Stimulated activated CD4-positive, alpha-beta T cell treated with anti-CD3 and anti-CD28 coated beads, Interleukin-12 subunit alpha, Interleukin-12 subunit beta, amount 100 ng/mL, for 48 hours (primary cell): ENCODE measurements around the gene MKX.

Experiments used
- DNase-seq, 3 donors: peaks; one replicate each; pipeline ENCODE4 v3.0.0-alpha.2; 2020; ENCODE audit warnings: low read depth in 2 of 3, low spot score in 1 of 3

Gene MKX

DNA sequence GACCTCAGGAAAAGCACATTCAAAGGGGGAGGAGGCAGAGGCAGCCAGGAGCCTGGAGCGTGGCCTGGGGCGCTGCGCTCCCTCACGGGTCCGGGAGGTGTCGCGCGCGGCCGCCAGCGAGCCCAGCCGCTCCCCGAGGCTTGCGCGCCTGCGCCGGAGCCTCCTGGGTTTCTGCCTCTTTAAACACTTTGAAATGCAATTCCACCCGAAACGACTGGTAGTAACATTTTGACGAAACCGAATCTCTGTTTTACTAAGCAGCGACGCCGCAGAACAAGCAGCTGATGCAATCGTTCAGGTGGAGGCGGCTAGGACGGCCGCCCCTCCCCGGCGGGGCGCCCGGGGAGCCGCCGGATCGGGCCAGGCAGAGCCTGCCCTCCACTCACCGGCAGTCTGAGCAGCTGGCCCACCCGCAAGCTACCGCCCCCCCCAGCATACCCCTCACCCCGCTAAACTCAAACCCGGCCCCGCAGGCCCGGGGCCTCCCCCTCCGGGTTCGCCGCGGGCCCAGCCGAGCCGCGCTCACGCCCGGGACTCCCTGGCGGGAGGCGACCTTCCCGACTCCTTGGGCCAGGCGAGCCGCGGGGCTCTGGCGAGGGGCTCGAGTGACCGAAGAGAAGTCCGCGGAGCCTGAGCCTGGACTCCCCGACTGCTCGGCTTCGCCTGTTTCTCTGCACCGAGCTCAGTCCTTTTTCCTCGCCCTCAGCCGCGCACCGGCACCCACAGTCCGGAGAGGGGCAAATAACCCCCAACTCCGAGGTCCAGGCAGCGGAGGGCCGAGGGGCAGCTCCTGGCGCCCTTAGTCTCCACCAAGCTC, 3.2 kb downstream of the MKX start:
- DNase-seq, result peak; percentile 71 to 82 (median 80)

DNA sequence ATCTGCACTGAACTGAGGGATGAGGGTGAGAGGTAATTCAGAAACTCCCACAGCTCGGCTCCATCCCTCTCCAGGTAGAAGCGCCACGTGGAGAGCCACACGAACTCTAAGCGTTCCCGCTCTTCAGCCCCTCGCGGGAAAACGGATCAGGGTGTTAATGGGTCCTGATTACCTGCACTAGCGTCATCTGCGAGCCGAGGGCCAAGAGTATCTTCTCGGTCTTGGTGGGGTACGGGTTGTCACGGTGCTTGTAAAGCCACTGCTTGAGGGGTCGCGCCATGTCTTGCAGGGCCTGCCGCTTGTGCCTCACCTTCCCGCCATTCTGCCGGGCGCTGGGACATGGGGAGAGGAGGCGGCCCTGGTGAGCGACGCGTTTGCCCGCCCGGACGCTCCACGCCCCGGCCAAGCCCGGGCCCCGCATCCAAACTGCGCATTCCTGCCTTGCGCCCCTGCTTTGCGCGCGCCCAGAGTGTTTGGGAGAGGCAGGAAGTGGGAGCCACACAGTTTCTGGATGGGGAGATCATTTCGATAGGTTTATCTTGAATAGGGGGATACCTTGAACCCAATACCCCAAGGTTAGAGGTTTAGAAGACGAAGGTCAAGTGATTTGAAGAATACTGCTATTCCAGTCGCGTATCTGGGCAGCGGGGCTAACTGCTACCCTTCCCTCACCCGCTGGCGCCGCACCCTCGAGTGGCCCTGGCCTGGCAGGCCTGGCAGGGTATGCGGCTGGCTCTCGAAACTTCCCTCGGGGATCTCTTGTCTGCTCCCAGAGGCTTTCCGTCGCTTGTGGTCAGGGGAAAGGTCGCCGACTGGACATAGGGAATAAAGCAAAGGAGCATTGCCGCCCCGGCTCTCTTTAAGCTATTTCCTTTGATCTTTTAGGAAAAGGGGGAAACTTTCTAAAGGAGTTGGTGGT, 4.2 kb downstream of the MKX start:
- no peak for DNase-seq

DNA sequence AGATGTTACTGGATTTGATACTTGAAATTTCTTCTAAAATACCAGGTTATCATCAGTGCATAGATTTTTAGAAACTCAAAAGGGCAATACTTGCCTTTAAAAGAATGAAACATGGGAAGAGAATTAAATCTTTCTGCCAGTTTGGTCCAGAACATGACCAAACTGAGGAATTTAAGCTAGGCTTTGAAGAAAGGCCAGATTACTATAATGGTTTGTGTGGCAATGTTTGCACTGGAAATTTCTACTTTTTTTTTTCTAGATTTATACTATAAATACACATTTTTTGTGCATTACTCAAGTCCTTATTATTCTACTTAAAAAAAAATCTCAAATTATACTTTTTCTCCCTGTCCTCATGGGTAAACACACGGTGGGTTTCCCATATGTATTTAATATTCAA, 9.2 kb downstream of the MKX start:
- DNase-seq, result no peak

DNA sequence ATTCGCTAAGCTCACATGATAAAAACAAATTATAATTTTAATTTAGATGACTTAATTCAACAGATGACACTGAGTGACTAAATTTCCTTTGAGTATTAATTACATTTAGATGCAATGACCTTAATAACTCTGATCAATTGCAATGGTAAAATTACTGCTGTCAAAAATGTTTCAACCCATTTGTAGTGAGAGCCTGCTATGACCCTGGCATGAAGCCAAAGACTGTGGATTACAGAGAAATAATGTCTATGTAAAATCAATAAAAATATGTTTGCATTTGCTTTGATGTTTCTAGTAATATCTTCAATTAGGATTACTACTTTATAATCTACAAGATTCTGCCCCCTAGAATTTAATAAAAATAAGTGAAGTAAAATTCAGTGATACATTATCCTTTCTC, 15.6 kb downstream of the MKX start:
- no peak for DNase-seq

DNA sequence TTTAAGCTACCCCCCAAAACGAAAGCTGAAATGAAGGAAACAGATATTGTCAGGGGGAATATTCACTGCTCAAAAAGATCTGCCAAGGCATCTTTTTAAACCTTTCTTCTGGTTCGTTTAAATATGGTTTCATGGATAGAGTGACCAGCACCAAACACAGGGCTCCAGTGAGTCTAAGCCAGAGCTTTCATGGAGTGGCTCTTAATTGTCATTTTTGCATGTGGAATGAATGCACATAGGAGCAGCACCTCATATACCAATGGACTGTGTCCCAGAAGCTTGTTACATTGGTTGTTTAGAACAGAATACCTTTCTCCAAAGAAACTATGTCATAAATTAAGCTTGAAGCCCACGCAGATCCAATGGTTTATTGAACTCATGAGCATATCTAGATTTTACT, 17.3 kb downstream of the MKX start:
- DNase-seq, result no peak

DNA sequence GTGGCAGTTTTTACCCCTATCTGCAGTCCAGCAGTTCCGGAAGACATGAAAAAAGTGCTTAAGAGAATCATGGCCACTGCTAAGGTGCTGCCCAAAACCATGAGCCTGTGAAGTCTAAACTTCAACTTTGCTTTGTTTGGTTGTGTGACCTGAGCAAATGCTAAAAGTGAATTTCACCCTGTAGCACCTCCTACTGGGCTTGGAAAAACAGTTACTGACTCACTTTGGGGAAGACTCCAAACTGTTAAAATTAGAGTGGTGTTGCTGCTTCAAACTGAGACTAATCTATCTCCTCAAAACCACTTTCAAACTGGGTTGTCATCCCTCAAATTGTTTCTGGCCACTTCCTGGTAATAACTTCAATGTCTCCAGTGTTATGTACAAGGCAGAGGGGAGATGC, 21.3 kb downstream of the MKX start:
- DNase-seq, result no peak

DNA sequence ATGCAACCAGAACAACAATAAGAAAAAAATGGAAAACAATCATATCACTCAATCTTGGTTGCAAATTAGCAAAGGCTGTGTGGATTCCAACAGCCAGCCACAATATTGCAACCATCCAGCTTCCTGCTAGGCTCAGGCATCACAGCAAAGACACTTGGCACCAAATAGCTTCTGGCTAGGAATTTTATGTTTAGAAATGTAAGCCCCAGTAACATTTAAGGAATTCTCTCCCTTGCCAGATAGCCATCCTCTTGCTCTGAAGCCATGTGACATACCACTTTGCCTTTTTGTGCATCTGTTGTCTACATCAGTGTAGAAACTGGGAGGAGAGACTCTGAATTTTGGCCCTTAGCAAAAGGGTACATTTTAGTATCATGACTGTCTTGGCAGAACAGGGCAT, 22.2 kb downstream of the MKX start:
- no peak for DNase-seq

DNA sequence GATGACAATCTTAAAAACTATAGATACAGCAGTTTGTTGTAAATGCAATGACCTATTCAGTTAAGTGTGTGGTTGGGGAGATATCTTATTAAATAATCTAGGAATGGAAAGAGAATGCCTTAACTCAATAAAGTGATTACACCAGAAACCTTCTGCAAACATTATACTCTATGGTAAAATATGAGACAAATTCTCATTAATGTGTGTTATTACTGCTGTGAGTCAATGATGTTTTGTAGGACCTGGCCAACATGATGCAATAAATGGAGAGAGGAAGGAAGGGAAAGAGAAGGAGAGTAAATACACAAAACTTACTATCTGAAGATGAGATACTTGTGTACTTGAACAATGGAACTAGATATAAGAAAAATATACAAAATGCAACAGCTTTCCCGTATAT, 25.1 kb downstream of the MKX start:
- no peak for DNase-seq

DNA sequence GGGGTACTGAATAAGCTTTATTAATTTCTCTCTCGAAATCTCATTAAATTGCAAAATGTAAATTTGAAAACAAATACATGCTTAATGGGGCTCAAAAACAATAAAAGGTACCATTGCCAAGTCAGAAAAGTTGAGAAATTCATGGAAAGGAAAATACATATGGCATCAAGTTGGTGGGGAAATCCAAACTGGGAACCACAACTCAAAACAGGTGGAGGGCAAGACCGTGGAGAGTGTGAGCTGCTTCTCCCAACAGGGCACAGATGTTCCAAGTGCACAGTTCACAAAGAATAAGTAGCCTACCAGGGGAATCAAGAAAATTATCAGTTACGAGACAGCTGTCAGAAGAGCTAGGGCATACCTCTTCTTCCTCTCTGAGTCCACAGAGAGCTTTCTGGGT, 26.6 kb downstream of the MKX start:
- DNase-seq, result no peak

DNA sequence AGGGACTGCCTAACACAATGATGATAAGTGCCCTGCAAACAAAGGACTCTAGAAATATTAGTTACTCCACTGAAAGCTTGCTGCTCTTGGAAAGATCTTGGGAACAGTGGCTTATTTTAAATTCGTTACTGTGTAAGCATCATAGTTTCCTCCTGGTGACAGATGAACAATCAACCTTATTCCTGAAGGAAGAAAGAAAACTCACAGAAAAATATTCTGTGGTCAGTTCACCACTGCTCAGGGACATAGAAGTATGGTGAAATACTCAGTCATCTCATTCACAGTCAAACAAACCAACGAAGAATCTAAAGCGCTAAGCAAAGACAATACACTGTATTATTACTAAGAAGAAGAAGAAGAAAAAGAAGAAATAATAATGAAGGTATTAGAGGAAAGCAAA, 27.8 kb downstream of the MKX start:
- DNase-seq, result no peak

DNA sequence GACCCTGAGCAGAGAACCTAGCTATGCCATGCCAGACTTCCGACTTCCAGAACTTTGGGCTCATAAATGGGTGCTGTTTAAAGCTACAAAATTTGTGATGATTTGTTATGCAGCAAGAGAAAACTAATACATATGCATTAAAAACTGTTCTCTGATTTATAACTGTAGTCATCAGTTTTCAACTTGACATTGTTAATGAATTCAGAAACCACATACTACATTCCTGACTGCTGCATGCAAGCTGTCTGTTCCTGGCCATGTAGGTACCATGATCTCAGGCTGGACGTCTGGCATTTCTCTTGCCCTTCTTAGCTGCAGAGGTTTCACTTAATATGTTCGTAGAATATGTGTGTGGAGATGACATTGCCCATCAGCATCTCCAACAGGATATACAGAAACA, 28.4 kb downstream of the MKX start:
- no peak for DNase-seq

DNA sequence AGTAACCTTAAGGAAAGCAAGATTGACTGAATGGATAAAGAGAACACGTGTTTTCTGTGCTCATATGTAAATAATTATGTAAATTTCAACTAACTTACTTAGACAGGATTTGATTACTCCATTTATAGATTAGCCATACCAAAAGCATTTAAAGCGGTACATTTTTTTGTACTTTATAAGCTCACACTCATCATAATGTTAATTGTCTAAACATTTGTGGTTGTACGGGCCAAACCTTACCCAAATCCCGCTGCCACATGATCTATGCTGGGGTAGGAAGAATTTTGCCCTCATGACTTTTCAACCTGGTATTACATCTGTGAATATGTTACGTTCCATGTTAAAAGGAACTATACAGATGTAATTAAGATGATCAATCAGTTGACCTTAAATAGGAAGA, 29.1 kb downstream of the MKX start:
- no peak for DNase-seq

DNA sequence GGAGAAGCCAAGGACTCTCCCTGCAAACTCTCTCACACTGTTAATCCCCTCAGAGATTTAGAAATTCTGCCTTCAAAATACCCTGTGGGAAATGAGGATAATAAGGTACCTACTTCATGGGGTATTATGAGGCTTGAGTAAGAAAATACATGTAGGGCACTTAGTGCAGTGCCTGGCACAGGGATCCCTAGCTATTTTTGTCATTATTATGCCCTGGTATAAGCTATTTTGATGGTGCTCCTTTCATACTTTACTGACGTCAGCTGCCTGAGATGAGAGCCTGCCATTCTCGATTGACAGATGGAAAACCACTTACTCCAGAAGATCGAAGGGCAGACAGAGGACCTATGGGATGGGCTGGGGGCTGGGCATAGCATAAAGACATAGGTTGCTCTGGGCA, 30.1 kb downstream of the MKX start:
- DNase-seq, result no peak

DNA sequence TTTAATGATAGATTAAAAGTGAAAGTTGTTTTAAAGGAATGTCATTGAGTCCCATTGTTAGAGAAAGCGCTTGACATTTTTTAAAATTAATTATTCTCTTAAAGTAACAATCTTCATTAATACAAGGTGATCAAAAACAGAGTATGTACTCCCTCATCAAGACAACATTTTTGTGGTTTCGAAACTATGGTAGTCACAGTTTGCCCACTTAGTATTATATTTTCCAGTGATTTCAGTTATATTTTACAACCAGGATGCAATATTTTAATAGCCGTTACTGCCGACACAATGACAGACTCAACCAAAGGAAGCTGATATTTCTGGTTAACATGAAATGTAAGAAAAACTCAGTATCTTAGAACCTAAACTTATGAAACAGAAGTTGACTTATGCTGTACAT, 31.3 kb downstream of the MKX start:
- no peak for DNase-seq

DNA sequence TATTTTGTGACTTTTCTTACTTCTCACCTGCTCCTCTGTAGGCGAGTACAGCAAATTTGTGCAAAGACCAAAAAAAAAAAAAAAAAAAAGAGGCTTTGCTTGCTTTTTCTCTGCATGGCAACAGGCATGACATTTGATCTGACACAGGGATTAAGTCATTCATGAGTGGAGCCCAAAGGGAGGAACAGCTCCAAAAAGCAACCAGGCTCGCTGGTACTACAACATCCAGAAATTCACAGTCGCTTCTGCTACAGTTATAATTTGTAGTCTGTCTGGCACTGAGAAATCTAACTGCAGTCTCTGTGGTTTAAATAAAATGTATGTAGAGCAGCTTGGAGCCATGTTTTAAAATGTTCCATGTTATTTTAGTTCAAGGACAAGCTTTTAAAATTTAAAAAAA, 31.7 kb downstream of the MKX start:
- DNase-seq, result no peak

DNA sequence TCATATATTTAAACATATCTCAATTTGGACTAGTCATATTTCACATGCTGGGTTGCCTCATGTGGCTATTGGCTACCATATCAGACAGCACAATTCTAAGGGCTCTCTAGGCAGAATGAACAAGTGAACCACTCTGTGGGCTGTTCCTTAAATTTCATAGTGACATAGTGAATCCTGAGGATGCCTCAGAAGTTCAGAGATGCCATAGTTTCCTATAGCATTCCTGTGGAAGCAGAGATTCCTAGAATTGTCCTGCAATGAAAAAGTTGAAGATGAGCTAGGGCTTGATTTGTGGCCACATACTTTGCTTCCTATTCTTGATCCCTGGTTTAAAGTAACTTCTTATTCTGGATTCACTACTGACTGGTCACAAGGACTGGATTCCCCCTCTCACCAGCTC, 35.6 kb downstream of the MKX start:
- no peak for DNase-seq

DNA sequence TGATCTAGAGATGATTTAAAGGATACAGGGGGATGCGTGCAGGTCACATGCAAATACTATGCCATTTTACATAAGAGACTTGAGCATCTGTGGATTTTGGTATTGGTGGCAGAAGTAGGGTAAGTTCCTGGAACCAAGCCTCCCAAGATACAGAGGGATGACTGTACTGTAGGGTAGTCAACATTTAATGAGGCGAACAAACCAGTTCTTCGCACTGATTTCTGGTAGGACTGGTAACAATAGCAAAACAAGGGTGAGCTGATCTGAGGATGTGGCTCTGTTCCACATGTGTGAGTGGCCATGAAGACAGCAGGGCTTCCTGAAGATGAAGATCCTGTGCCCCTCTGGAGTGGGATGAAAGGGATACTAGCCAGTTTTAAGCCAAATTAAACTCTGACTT, 36.3 kb downstream of the MKX start:
- DNase-seq, result no peak

DNA sequence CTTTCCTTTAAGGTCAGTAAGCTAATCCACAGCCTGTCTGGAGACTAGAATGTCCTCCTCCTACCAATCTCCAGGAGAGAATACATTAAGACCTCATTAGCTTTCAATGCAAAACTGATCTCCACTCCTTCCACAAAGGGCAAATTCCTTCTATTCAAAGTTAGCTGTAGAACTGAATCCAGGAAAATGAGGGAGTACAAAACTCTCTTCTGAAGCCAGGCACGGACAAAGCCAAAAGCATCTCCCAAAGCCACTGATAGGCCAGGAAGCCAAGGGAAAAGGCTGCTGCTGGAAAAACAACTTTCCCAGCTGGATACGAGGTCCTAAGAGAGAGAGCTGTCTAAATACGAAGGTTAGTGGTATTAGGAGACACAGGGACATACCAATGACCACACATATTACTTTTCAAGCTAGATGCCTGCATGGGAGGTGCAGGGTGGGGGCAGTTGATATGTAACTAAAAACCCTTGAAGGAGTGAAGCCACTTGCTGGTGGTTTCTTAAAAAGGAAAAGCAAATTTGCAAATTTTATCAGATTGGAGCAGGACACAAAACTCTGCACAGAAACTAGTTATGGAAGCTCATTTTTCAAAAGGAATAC, 43.6 kb downstream of the MKX start:
- no peak for DNase-seq

DNA sequence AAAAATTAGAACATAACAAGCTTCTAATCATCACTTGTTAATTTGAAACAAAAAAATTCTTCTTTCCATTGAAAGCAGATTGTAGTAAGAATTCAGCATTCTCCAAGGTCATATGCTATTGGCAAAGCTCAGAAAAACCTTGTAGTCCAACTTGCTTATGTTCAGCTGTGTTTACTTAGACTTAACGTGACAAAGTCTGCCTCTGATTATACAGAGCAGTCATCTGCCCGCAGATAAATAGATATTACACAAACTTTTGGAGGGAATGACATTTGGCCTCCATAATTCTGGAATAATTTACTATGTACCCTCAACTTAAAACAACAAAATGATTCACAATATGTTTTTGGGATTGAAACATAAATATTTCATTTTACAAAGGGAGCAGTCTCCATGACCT, 45.8 kb downstream of the MKX start:
- DNase-seq, result no peak

DNA sequence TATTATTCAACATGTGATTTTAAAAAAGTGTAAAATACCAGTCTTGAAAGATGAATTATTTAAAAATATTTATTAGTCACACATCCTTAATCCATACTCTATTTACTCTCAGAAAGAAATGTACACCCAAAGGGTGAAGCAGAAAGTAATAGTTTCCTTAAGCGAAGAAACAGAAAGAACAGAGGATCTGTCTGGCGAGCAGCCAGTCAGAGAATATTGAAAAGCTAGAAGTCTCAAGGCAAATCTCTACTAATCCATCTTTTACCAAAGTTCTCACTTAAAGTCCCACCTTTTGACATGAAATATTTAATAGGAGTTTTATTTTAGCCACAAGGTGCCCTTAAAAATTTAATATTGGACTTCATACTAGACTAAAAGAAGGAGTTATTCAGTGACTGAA, 46.7 kb downstream of the MKX start:
- no peak for DNase-seq

DNA sequence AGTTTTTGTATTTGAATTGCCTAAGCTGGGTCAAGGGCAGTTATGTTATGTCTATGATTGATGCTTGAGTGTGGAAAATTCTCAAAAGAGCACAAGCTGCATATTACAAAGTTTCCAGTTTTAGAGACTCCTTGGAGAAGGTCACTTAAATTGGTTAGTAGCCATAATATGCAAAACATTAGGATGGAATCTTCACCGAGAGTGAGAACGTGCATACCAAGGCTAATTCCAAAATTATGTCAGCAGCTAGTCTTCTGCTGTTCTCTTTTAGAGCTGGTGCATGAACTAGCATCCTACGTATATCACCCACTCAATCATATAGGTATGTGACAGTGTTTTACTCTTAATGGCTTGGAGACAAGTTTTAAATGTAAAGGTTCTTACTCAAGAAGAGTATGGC, 49.2 kb downstream of the MKX start:
- no peak for DNase-seq

DNA sequence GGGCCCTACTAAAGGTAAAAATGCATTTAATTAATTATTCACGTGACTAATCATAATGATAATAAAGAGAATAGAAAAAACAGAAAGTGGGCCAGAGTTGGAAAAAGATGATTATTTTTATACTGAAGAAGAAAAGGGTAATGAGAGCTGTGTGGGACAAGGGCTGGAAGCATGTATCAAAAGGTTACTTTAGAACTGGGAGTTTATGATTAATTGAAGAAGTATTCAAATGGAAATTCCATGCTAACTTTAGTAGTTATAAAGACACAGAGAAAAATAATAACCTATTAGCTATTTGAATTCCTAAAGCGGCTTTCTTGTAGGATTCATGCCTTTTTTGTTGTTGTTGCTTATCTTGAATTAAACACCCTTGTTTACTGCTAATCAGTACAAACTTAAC, 49.9 kb downstream of the MKX start:
- DNase-seq, result no peak
